Amniotic epithelial cell (primary cell): ENCODE data around the gene ARHGAP26.

Experiments
- DNase-seq: peaks from one replicate; pipeline ENCODE4 v3.0.0-alpha.2; 2010; ENCODE audit warnings: low read depth

The ARHGAP26 gene

GRCh38 chr5:142876817-142877216, 106.6 kb downstream of the ARHGAP26 start:
- DNase-seq = no peak

GRCh38 chr5:142878111-142878510, 107.9 kb downstream of the ARHGAP26 start:
- DNase-seq = no peak

- DNase-seq = no peak
Observed at GRCh38 chr5:142878638-142879037, 108.5 kb downstream of the ARHGAP26 start.

GRCh38 chr5:142881076-142881783, 111.1 kb downstream of the ARHGAP26 start:
- DNase-seq = peak; percentile 92

- DNase-seq = no peak
Observed at GRCh38 chr5:142881784-142882126, 111.6 kb downstream of the ARHGAP26 start.

GRCh38 chr5:142883025-142883424, 112.8 kb downstream of the ARHGAP26 start:
- DNase-seq = peak; percentile 45

- DNase-seq = no peak
Observed at GRCh38 chr5:142883438-142883837, 113.3 kb downstream of the ARHGAP26 start.

GRCh38 chr5:142884029-142884428, 113.9 kb downstream of the ARHGAP26 start:
- DNase-seq = no peak

- DNase-seq = peak; percentile 83
Observed at GRCh38 chr5:142886211-142886610, 116.0 kb downstream of the ARHGAP26 start.

GRCh38 chr5:142886956-142887355, 116.8 kb downstream of the ARHGAP26 start:
- DNase-seq = no peak

GRCh38 chr5:142888469-142889085, 118.4 kb downstream of the ARHGAP26 start:
- DNase-seq = peak; percentile 63

GRCh38 chr5:142892021-142892420, 121.8 kb downstream of the ARHGAP26 start:
- no peak for DNase-seq

GRCh38 chr5:142894315-142894714, 124.1 kb downstream of the ARHGAP26 start:
- no peak for DNase-seq

GRCh38 chr5:142894749-142895148, 124.6 kb downstream of the ARHGAP26 start:
- DNase-seq = peak; percentile 42

GRCh38 chr5:142896325-142897007, 126.3 kb downstream of the ARHGAP26 start:
- no peak for DNase-seq

GRCh38 chr5:142897328-142897727, 127.2 kb downstream of the ARHGAP26 start:
- DNase-seq = no peak

GRCh38 chr5:142900927-142901326, 130.8 kb downstream of the ARHGAP26 start:
- DNase-seq = peak; percentile 75

GRCh38 chr5:142901476-142902185, 131.5 kb downstream of the ARHGAP26 start:
- no peak for DNase-seq

- no peak for DNase-seq
Observed at GRCh38 chr5:142902186-142902965, 132.2 kb downstream of the ARHGAP26 start.

GRCh38 chr5:142904416-142904815, 134.2 kb downstream of the ARHGAP26 start:
- peak; percentile 27 for DNase-seq

- DNase-seq = no peak
Observed at GRCh38 chr5:142905348-142905747, 135.2 kb downstream of the ARHGAP26 start.
